Stomach (tissue), 9 donors: ENCODE results near the gene FAM151A. TPM values are rescaled to one million over a fixed set of nuclear protein-coding genes. Genes with fewer than 3 reads are reported as not detected.

Experiments
- DNase-seq, 2 donors: peaks; one replicate each; pipeline versions ENCODE4 v3.0.0 to v3.0.0-alpha.2; 2013 to 2019
- H3K27ac ChIP-seq, 5 donors: fragments of 200-600 bp in 4 of 5; sonication (generic) in 4 of 5; one replicate each; pipeline ENCODE4 v1.5.1; 2013 to 2019; ENCODE audit warnings: mild to moderate bottlenecking in 1 of 5, moderate library complexity in 1 of 5
- H3K27me3 ChIP-seq, 3 donors: fragments of 200-600 bp; sonication (generic); one replicate each; pipeline ENCODE4 v1.5.1; 2017 to 2019; ENCODE audit warnings: mixed run types in 1 of 3
- H3K36me3 ChIP-seq, 4 donors: fragments of 200-600 bp; sonication (generic); 1 replicate in 3 of 4; 2 replicates in 1 of 4; pipeline ENCODE4 v1.5.1; 2016 to 2019
- H3K4me1 ChIP-seq, 4 donors: fragments of 200-600 bp; sonication (generic); one replicate each; pipeline ENCODE4 v1.5.1; 2016 to 2019
- H3K4me3 ChIP-seq, 4 donors: fragments of 200-600 bp; sonication (generic) in 3 of 4; one replicate each; pipeline ENCODE4 v1.5.1; 2016 to 2019; ENCODE audit warnings: mild to moderate bottlenecking in 1 of 4
- H3K9me3 ChIP-seq, 4 donors: fragments of 200-600 bp; sonication (generic); one replicate each; pipeline ENCODE4 v1.5.1; 2016 to 2019
- EP300 ChIP-seq: sonication (generic); formaldehyde crosslinking; IDR thresholded peaks from one replicate; pipeline ENCODE4 v1.6.1; 2017; ENCODE audit warnings: antibody characterized with exemption
- POLR2A ChIP-seq, 4 donors: fragments of 450-650 bp; IDR thresholded peaks; one replicate each; pipeline ENCODE4 v1.6.1; 2016; ENCODE audit warnings: antibody characterized with exemption in 4 of 4, control low read depth in 2 of 4, mild to moderate bottlenecking in 1 of 4, moderate library complexity in 1 of 4
- POLR2AphosphoS5 ChIP-seq, 3 donors: sonication (generic); formaldehyde crosslinking; IDR thresholded peaks; one replicate each; pipeline ENCODE4 v1.6.1; 2016; ENCODE audit warnings: antibody characterized with exemption in 3 of 3
- WGBS, 5 donors: extraction: QIAGEN DNeasy Blood & Tissue Kit in 3 of 5; methylation state at CpG; one replicate each; pipeline versions ENCODE4 v1.1.5 to v1.1.7; 2013 to 2018; 5-methylcytosine and 5-hydroxymethylcytosine counted together
- intact Hi-C: fragments of 100-400 bp; cut with DNase I; formaldehyde crosslinking; loops from one replicate; pipeline ENCODE4 v1.15.1; 2023; ENCODE audit warnings: low total_unique reads
- polyA plus RNA-seq, 3 donors: library from polyadenylated mRNA; stranded (reverse); fragments of 200-250 nt; gene quantifications; one replicate each; pipeline ENCODE4 v1.2.3, GENCODE V29; 2013
- total RNA-seq, 5 donors: library from RNA; depleted of rRNA; stranded (reverse); fragments of >200 nt; gene quantifications; one replicate each; pipeline versions ENCODE4 v1.1.0 to v1.2.3, GENCODE V29; 2014 to 2016
- TF ChIP-seq, protein P1 (sequence below), 7 experiments: fragments of 450-650 bp in 4 of 7; fragments of 200-600 bp in 3 of 7; sonication (generic) in 3 of 7; IDR thresholded peaks; one replicate each; pipeline ENCODE4 v1.5.1; 2016 to 2019; ENCODE audit warnings: antibody characterized with exemption in 7 of 7, control low read depth in 2 of 7, mild to moderate bottlenecking in 1 of 7
- donor health status: healthy with polysubstance abuse.
- donor health status: Bipolar disorder and iron deficiency.
- donor health status: healthy.

FAM151A gene
- total and polyA plus RNA-seq, 8 donors: 0.15 to 0.73 (median 0.25) TPM; not detected in 5

DNA sequence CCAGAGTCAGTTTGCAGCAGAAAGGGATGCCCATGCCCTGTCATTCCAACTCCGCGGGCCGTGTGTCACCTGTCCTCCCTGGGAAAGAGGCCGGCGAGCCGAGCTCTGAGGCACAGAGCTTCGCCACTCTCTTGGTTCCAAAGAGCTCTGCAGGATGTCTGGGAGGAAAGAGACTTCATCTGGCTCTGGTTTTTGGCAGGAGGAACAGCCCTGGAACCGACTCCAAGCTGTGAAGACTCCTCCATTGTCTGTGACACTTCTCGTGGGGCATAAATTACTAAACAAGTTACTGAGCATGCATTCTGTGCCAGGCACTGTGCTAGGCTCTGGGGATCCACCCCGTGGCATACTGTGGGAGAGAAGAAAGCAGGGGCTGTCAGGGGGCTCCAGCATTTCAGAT, 3.9 kb upstream of the FAM151A start:
- intact Hi-C loops: no loop called here
- Histone ChIP-seq H3K27ac (no peak overlapping the region), H3K36me3 (no peaks in the 10 kb centered on the region), H3K9me3 (no peaks in the 10 kb centered on the region), H3K27me3 (no peaks in the 10 kb centered on the region), H3K4me1 (peaks cover 0 to 11% (median 2%) of the 10 kb centered on the region in 4 donors), H3K4me3 (no peak overlapping the region)
- no peak for TF ChIP-seq POLR2A (IDR thresholded peaks at IDR 0.05)
- TF ChIP-seq, protein P1, sequence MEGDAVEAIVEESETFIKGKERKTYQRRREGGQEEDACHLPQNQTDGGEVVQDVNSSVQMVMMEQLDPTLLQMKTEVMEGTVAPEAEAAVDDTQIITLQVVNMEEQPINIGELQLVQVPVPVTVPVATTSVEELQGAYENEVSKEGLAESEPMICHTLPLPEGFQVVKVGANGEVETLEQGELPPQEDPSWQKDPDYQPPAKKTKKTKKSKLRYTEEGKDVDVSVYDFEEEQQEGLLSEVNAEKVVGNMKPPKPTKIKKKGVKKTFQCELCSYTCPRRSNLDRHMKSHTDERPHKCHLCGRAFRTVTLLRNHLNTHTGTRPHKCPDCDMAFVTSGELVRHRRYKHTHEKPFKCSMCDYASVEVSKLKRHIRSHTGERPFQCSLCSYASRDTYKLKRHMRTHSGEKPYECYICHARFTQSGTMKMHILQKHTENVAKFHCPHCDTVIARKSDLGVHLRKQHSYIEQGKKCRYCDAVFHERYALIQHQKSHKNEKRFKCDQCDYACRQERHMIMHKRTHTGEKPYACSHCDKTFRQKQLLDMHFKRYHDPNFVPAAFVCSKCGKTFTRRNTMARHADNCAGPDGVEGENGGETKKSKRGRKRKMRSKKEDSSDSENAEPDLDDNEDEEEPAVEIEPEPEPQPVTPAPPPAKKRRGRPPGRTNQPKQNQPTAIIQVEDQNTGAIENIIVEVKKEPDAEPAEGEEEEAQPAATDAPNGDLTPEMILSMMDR (IDR thresholded peaks at IDR 0.05): no peak
- no peak for TF ChIP-seq EP300
- no peak for TF ChIP-seq POLR2AphosphoS5 (IDR thresholded peaks at IDR 0.05)
- no peak for DNase-seq
- WGBS, 5 donors: 68 to 84% (median 80%) methylated on average over 3 to 10 of the region's 10 CpGs; no CpG with 5 or more reads in 1 of the 5 donors

DNA sequence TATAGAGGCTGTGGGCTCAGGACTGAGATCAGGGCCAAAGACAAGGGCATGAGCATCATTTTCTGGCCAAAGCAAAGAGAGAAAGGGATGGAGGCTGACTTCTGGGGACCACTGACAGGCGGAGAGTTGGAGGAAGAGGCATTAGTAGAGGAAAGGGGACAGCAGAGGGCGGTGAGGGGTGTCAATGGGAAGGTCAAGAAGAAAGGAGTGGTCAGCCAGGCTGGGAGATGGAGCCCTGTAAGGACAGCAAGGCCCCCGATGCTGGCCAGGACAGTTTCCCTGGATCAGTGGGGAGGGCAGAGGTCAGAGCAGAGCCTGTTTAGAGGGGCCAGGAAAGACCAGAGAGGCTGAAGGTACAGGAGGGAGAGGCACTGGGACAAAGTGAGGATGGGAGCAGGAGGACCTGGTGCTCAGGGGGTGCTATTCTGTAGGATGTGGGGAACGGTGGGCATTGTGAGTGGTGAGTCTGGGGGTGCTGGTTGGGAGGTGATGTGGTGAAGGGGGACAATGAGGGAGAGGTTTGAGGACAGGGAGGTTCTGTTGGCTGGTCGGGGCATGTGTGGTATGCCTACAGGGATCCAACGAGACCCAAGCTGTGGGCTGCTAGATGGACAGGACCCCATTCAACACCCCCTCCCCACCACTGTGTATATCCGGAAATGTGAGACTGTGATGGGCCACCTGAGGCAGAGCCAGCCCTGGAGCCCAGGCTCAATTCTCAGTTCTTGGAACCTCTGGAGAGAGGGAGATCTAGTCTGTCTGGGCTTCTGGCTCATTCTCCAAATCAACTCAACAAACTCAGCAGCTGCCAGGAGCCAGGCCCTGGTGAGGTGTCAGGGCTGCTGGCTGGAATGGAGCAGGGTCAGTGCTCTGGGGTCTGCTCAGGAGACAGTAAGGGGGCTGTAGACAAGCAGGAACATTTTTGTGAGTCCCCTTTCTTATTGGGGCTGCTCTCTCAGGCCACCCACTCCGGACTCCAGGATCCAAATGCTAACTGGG, 1.4 kb upstream of the FAM151A start:
- Histone ChIP-seq H3K4me1 (peaks cover 0 to 11% (median 2%) of the 10 kb centered on the region in 4 donors), H3K27me3 (no peaks in the 10 kb centered on the region), H3K27ac (no peak overlapping the region), H3K36me3 (no peaks in the 10 kb centered on the region), H3K4me3 (no peak overlapping the region), H3K9me3 (no peaks in the 10 kb centered on the region)
- no peak for TF ChIP-seq POLR2A (IDR thresholded peaks at IDR 0.05)
- no peak for TF ChIP-seq POLR2AphosphoS5 (IDR thresholded peaks at IDR 0.05)
- TF ChIP-seq EP300: no peak
- TF ChIP-seq, protein P1 (IDR thresholded peaks at IDR 0.05): no peak
- 60 to 90% (median 71%) methylated on average over 7 to 8 of the region's 8 CpGs for WGBS, 5 donors
- no peak for DNase-seq
- intact Hi-C loops: no loop called here

DNA sequence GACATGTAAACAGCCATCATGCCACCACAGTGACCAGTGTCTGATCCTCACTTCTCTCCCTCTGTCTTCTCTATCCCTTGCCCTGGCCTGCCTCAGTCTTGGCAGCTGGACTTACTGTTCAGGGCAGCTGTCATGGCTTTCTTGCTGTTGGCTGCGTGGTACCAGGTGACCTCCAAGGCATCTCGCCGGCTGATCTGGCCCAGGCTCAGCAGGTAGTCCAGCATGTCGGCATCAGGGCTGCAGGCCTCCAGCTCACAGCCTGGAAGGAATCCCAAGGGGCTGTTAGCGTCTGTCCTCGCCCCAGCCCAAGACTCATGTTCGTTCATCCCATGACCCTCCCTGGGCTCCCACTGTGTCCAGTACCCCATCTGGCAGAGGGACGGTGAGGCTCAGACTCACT, 3.6 kb downstream of the FAM151A start:
- Histone ChIP-seq H3K9me3 (no peaks in the 10 kb centered on the region), H3K4me3 (no peak overlapping the region), H3K4me1 (peaks cover 0 to 6% (median 2%) of the 10 kb centered on the region in 4 donors), H3K27ac (no peak overlapping the region), H3K27me3 (no peaks in the 10 kb centered on the region), H3K36me3 (no peaks in the 10 kb centered on the region)
- no peak for DNase-seq
- WGBS, 5 donors: 80 to 89% (median 84%) methylated on average over 7 to 8 of the region's 8 CpGs
- intact Hi-C loops: no loop called here
- no peak for TF ChIP-seq POLR2AphosphoS5 (IDR thresholded peaks at IDR 0.05)

DNA sequence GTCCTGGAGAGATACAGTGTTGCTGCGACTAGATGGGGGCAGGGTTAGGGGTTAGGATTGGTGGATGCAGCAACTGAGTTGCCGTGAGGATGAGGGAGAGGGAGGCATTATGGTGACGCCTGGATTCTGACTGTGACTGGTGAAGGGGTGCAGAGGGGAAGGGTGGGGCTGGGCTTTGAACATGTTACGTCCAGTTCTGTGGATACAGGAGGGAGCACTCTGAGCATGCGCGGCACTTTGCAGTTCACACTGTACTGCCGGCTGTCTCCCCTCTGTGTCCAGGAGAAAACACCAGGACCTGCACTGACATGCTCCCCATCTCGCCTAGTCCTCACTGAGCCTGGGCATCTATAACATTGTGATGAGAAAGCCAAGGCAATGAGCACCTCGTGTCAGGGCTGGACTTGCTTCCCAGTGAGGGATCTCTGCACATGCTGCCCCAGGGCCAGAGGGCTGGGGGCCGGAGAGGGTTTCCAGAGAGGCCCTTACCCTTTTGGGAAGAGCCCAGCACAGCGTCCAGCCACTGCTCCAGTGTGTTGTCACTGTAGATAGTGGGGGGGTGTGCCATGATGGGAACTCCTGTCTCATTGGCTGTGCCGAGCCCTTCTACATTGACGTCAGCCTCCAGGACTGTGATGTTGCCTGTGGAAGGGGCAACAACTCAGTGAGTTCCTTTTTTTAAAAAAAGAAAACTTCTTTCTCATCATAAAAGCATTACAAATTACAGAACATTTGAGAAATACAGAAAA, 7.6 kb downstream of the FAM151A start:
- H3K9me3 ChIP-seq: no peaks in the 10 kb centered on the region
- H3K4me1 ChIP-seq: peaks cover 0 to 4% (median 0%) of the 10 kb centered on the region in 4 donors
- intact Hi-C loops: no loop called here
- no peak for TF ChIP-seq POLR2AphosphoS5 (IDR thresholded peaks at IDR 0.05)
- TF ChIP-seq, protein P1 (IDR thresholded peaks at IDR 0.05): no peak
- no peak for TF ChIP-seq EP300
- TF ChIP-seq POLR2A (IDR thresholded peaks at IDR 0.05): no peak
- no peaks in the 10 kb centered on the region for H3K27me3 ChIP-seq
- no peak overlapping the region for H3K27ac ChIP-seq
- no peak for DNase-seq
- peaks cover 0 to under 1% (median 0%) of the 10 kb centered on the region in 4 donors for H3K36me3 ChIP-seq
- WGBS, 5 donors: 51 to 66% (median 53%) methylated on average over 12 to 13 of the region's 13 CpGs
- H3K4me3 ChIP-seq: no peak overlapping the region
